HepG2 (cell line): ENCODE measurements around the gene SYPL2. TPM values are rescaled to one million over a fixed set of nuclear protein-coding genes. Genes with fewer than 3 reads are reported as not detected.

Source experiments
- CHD4 ChIP-seq: fragments of 200-600 bp; sonication (generic); IDR thresholded peaks from 2 replicates; pipeline ENCODE4 v1.7.0; 2017; ENCODE audit warnings: mild to moderate bottlenecking, low read length, borderline replicate concordance
- MXD4 ChIP-seq: IDR thresholded peaks from 2 replicates; pipeline ENCODE4 v1.6.1; 2016; ENCODE audit warnings: mild to moderate bottlenecking, missing biosample characterization, missing genetic modification reagents
- NFE2L1 ChIP-seq: sonication (generic); formaldehyde crosslinking; IDR thresholded peaks from 2 replicates; pipeline ENCODE4 v1.4.0; 2020; ENCODE audit warnings: missing genetic modification reagents, mild to moderate bottlenecking, borderline replicate concordance
- NR2F2 ChIP-seq: IDR thresholded peaks from 2 replicates; pipeline ENCODE4 v1.6.1; 2012; ENCODE audit warnings: low read depth, inconsistent platforms, borderline replicate concordance
- PTBP1 ChIP-seq: fragments of 200-400 bp; formaldehyde crosslinking; IDR thresholded peaks from 2 replicates; pipeline ENCODE4 v1.6.1; 2018; ENCODE audit warnings: low read length, low read depth; ENCODE audit not compliant: poor library complexity, severe bottlenecking
- SIX1 ChIP-seq: sonication (generic); formaldehyde crosslinking; IDR thresholded peaks from 2 replicates; pipeline ENCODE4 v1.4.0; 2020; ENCODE audit warnings: missing genetic modification reagents, borderline replicate concordance
- TBX3 ChIP-seq: fragments of 450-650 bp; IDR thresholded peaks from 2 replicates; pipeline ENCODE4 v1.6.1; 2017; ENCODE audit warnings: antibody characterized with exemption, mild to moderate bottlenecking, inconsistent platforms, borderline replicate concordance
- TRIM22 ChIP-seq: fragments of 450-650 bp; IDR thresholded peaks from 2 replicates; pipeline ENCODE4 v1.6.1; 2017
- ZBTB2 ChIP-seq: sonication (generic); formaldehyde crosslinking; IDR thresholded peaks from 2 replicates; pipeline ENCODE4 v1.8.0; 2022; ENCODE audit warnings: low read depth, missing genetic modification reagents
- ZNF326 ChIP-seq: sonication (generic); formaldehyde crosslinking; IDR thresholded peaks from 2 replicates; pipeline ENCODE4 v1.4.0; 2020; ENCODE audit warnings: missing genetic modification reagents, borderline replicate concordance
- ZNF547 ChIP-seq: sonication (generic); formaldehyde crosslinking; IDR thresholded peaks from 2 replicates; pipeline ENCODE4 v1.5.1; 2020; ENCODE audit warnings: mild to moderate bottlenecking, missing genetic modification reagents
- ZNF614 ChIP-seq: IDR thresholded peaks from 2 replicates; pipeline ENCODE4 v1.6.1; 2018; ENCODE audit warnings: missing biosample characterization, missing genetic modification reagents, inconsistent platforms, borderline replicate concordance
- ZNF672 ChIP-seq: sonication (generic); formaldehyde crosslinking; IDR thresholded peaks from 2 replicates; pipeline ENCODE4 v1.8.1; 2022; ENCODE audit warnings: missing genetic modification reagents
- ZSCAN29 ChIP-seq: sonication (generic); formaldehyde crosslinking; conservative IDR thresholded peaks from 2 replicates; pipeline ENCODE4 v1.4.0; 2020; ENCODE audit warnings: mild to moderate bottlenecking, missing genetic modification reagents
- polyA plus RNA-seq, 8 experiments: library from polyadenylated mRNA; depleted of rRNA in 3 of 8; stranded (reverse) in 7 of 8; unstranded in 1 of 8; fragments of >200 nt; fragmentation: Illumina TruSeq in 4 of 8; extraction: Trizol in 4 of 8; gene quantifications; 2 replicates each; pipeline versions ENCODE4 v1.2.1 to v1.2.3, GENCODE V29; 2011 to 2016; ENCODE audit warnings: low read depth in 4 of 8, missing spikeins in 1 of 8, mixed read lengths in 1 of 8; ENCODE audit not compliant: insufficient read depth in 1 of 8
- total RNA-seq, 5 experiments: library from RNA; depleted of rRNA; stranded (reverse); fragments of >200 nt; fragmentation: Illumina TruSeq; extraction: Trizol; gene quantifications; 2 replicates each; pipeline ENCODE4 v1.2.3, GENCODE V29; 2016; ENCODE audit warnings: low read depth in 1 of 5
- TF ChIP-seq, protein P1 (sequence below): sonication (generic); formaldehyde crosslinking; IDR thresholded peaks from 2 replicates; pipeline ENCODE4 v1.4.0; 2020; ENCODE audit warnings: missing genetic modification reagents
- TF ChIP-seq, protein P2 (sequence below): sonication (generic); formaldehyde crosslinking; IDR thresholded peaks from 2 replicates; pipeline ENCODE4 v1.8.1; 2023; ENCODE audit warnings: mild to moderate bottlenecking, moderate library complexity, missing genetic modification reagents

SYPL2 gene
- total and polyA plus RNA-seq, 2 of the 13 experiments (the other 11 are each of a cell fraction or from before 2014, with no cell fraction given) = 0.17 to 0.24 TPM

- TF ChIP-seq, protein P1, sequence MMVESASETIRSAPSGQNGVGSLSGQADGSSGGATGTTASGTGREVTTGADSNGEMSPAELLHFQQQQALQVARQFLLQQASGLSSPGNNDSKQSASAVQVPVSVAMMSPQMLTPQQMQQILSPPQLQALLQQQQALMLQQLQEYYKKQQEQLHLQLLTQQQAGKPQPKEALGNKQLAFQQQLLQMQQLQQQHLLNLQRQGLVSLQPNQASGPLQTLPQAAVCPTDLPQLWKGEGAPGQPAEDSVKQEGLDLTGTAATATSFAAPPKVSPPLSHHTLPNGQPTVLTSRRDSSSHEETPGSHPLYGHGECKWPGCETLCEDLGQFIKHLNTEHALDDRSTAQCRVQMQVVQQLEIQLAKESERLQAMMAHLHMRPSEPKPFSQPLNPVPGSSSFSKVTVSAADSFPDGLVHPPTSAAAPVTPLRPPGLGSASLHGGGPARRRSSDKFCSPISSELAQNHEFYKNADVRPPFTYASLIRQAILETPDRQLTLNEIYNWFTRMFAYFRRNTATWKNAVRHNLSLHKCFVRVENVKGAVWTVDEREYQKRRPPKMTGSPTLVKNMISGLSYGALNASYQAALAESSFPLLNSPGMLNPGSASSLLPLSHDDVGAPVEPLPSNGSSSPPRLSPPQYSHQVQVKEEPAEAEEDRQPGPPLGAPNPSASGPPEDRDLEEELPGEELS (CRISPR knock-in tag) = peak; percentile 40; the same call in 1 of the 2 replicates
- TF ChIP-seq ZBTB2 (CRISPR knock-in tag) = no peak
- no peak for TF ChIP-seq SIX1 (CRISPR knock-in tag)
- TF ChIP-seq CHD4 = no peak
- TF ChIP-seq ZNF614 (CRISPR knock-in tag) = 0 out of 2 replicates have a peak, but pooled peaks have one; percentile 38
- TF ChIP-seq ZNF547 (CRISPR knock-in tag) = no peak
- TF ChIP-seq NR2F2 = peak; percentile 36; the same call in 1 of the 2 replicates
- TF ChIP-seq ZSCAN29 (CRISPR knock-in tag) = no peak; the same call in 1 of the 2 replicates
- TF ChIP-seq, protein P2, sequence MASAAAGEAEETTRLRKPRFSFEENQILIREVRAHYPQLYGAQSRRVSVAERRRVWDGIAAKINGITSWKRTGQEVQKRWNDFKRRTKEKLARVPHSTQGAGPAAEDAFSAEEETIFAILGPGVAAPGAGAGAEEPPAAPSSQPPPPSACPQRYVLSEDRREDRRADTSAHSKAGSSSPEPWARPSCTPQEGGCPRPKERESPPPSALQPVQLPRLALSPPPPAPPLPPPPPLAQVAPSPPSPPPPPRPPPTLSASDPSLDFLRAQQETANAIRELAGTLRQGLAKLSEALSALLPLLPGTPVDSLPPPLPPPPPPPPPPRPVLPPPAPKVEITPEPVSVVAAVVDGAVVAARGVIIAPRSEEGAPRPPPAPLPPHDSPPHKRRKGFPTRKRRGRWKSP = no peak
- no peak for TF ChIP-seq TRIM22
- no peak for TF ChIP-seq ZNF672
- TF ChIP-seq NFE2L1 (CRISPR knock-in tag) = peak; percentile 96
- no peak for TF ChIP-seq MXD4 (CRISPR knock-in tag)
- no peak for TF ChIP-seq TBX3
- TF ChIP-seq ZNF326 (CRISPR knock-in tag) = no peak
- TF ChIP-seq PTBP1 = no peak
Observed at GRCh38 chr1:109425391-109426280, 40.7 kb upstream of the SYPL2 start (continued).
